Neural crest cell (in vitro differentiated cells): ENCODE results near the gene ADCYAP1. TPM values are rescaled to one million over a fixed set of nuclear protein-coding genes. Genes with fewer than 3 reads are reported as not detected.

Source experiments
- DNase-seq: peaks from one replicate; pipeline ENCODE4 v3.0.0; 2021; ENCODE audit warnings: low read depth, mixed read lengths, low spot score
- H3K27ac Mint-ChIP-seq: one replicate; pipeline ENCODE4 v1.8.0; 2021; ENCODE audit warnings: mild to moderate bottlenecking, mixed read lengths; ENCODE audit not compliant: unreplicated experiment
- H3K27me3 Mint-ChIP-seq: 2 replicates; pipeline ENCODE4 v1.8.0; 2021; ENCODE audit warnings: low read depth, mild to moderate bottlenecking, mixed read lengths
- H3K36me3 Mint-ChIP-seq: 2 replicates; pipeline ENCODE4 v1.8.0; 2021; ENCODE audit warnings: low read depth, mild to moderate bottlenecking, mixed read lengths
- H3K4me1 Mint-ChIP-seq: 2 replicates; pipeline ENCODE4 v1.8.0; 2021; ENCODE audit warnings: mixed read lengths
- H3K4me3 Mint-ChIP-seq: one replicate; pipeline ENCODE4 v1.8.0; 2021; ENCODE audit warnings: mild to moderate bottlenecking, mixed read lengths
- H3K9me3 Mint-ChIP-seq: 2 replicates; pipeline ENCODE4 v1.8.0; 2021; ENCODE audit warnings: mixed read lengths
- total RNA-seq: library from RNA; stranded (reverse); gene quantifications from 2 replicates; pipeline ENCODE4 v1.2.1, GENCODE V29; 2021
- TF ChIP-seq, protein P1 (sequence below): fragments of 200-600 bp; sonication (generic); conservative IDR thresholded peaks from 2 replicates; pipeline ENCODE4 v1.5.0; 2021; ENCODE audit warnings: antibody characterized with exemption, mild to moderate bottlenecking

ADCYAP1 gene
- total RNA-seq, 1 donor from 2014 or later: 0.68 TPM

- no peak for DNase-seq
- TF ChIP-seq, protein P1, sequence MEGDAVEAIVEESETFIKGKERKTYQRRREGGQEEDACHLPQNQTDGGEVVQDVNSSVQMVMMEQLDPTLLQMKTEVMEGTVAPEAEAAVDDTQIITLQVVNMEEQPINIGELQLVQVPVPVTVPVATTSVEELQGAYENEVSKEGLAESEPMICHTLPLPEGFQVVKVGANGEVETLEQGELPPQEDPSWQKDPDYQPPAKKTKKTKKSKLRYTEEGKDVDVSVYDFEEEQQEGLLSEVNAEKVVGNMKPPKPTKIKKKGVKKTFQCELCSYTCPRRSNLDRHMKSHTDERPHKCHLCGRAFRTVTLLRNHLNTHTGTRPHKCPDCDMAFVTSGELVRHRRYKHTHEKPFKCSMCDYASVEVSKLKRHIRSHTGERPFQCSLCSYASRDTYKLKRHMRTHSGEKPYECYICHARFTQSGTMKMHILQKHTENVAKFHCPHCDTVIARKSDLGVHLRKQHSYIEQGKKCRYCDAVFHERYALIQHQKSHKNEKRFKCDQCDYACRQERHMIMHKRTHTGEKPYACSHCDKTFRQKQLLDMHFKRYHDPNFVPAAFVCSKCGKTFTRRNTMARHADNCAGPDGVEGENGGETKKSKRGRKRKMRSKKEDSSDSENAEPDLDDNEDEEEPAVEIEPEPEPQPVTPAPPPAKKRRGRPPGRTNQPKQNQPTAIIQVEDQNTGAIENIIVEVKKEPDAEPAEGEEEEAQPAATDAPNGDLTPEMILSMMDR: no peak
- peaks cover 95% of the 10 kb centered on the region for H3K27me3 Mint-ChIP-seq
These were observed 2.4 kb upstream of the ADCYAP1 start for GRCh38 chr18:902229-902628.

DNA sequence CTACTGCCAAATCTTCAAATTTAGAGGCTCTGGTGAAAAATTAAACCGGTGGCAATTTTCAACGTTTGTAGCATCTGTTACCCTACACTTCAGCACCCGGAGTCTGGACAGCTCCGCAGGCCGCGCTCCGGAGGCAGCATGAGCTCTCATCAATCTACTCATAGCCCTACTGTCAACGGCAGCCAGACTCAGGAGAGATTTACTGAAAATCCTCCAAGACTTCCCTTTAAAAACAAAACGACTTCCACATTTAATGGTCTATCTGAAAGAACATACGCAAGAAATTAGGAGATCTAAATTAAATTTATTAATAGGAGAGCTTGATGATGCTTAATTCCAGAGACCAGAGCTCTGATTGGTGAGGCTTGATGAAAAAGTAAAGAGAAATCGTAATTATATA lies 970 bp upstream of the ADCYAP1 start:
- Mint-ChIP-seq H3K9me3 (no peaks in the 10 kb centered on the region), H3K4me1 (peaks cover 20% of the 10 kb centered on the region), H3K27me3 (peaks cover 98% of the 10 kb centered on the region), H3K4me3 (peak overlapping the region; percentile 69), H3K27ac (no peak overlapping the region), H3K36me3 (no peaks in the 10 kb centered on the region)
- TF ChIP-seq, protein P1: no peak
- DNase-seq: peak; percentile 77

More at GRCh38 chr18:902229-902628, 2.4 kb upstream of the ADCYAP1 start:
- Mint-ChIP-seq H3K4me1 (peaks cover 18% of the 10 kb centered on the region), H3K9me3 (no peaks in the 10 kb centered on the region), H3K27ac (no peak overlapping the region), H3K4me3 (no peak overlapping the region), H3K36me3 (no peaks in the 10 kb centered on the region)

- DNase-seq: no peak
- Mint-ChIP-seq H3K9me3 (no peaks in the 10 kb centered on the region), H3K4me1 (peaks cover 23% of the 10 kb centered on the region), H3K27ac (no peak overlapping the region), H3K4me3 (peak overlapping the region; percentile 75), H3K27me3 (peaks cover 97% of the 10 kb centered on the region), H3K36me3 (no peaks in the 10 kb centered on the region)
- TF ChIP-seq, protein P1: no peak
These were observed 756 bp downstream of the ADCYAP1 start for GRCh38 chr18:905307-905947.

- TF ChIP-seq, protein P1: no peak
- Mint-ChIP-seq H3K9me3 (no peaks in the 10 kb centered on the region), H3K4me1 (peaks cover 23% of the 10 kb centered on the region), H3K27ac (peak overlapping the region; percentile 86), H3K36me3 (no peaks in the 10 kb centered on the region), H3K4me3 (peak overlapping the region; percentile 75), H3K27me3 (peaks cover 97% of the 10 kb centered on the region)
- no peak for DNase-seq
These were observed 1.3 kb downstream of the ADCYAP1 start for GRCh38 chr18:905948-906415.

- TF ChIP-seq, protein P1: no peak
These were observed 1.9 kb downstream of the ADCYAP1 start for GRCh38 chr18:906416-907114.

More at GRCh38 chr18:906416-907114, 1.9 kb downstream of the ADCYAP1 start:
- Mint-ChIP-seq H3K27ac (no peak overlapping the region), H3K4me1 (peaks cover 23% of the 10 kb centered on the region), H3K36me3 (no peaks in the 10 kb centered on the region), H3K27me3 (peaks cover 97% of the 10 kb centered on the region), H3K9me3 (no peaks in the 10 kb centered on the region), H3K4me3 (peak overlapping the region; percentile 76)
- no peak for DNase-seq
